H9 (cell line): ENCODE data around the gene TNFSF9. TPM values are rescaled to one million over a fixed set of nuclear protein-coding genes. Genes with fewer than 3 reads are reported as not detected.

ENCODE experiments used
- DNase-seq: peaks from one replicate; pipeline ENCODE4 v3.0.0-alpha.2; 2017
- H2AFZ ChIP-seq: one replicate; pipeline ENCODE4 v1.6.1; 2013; ENCODE audit warnings: mild to moderate bottlenecking, low read length, control low read depth, moderate library complexity
- H2AK5ac ChIP-seq: 2 replicates; pipeline ENCODE4 v1.6.1; 2013; ENCODE audit warnings: low read length, control low read depth, mixed read lengths; ENCODE audit not compliant: insufficient read length
- H2BK120ac ChIP-seq: one replicate; pipeline ENCODE4 v1.6.1; 2013; ENCODE audit warnings: low read depth, mild to moderate bottlenecking, low read length, control low read depth, inconsistent platforms; ENCODE audit not compliant: poor library complexity, severe bottlenecking
- H2BK12ac ChIP-seq: 2 replicates; pipeline ENCODE4 v1.6.1; 2013; ENCODE audit warnings: low read length, control low read depth, mixed read lengths, low read depth; ENCODE audit not compliant: insufficient read length
- H2BK15ac ChIP-seq: 2 replicates; pipeline ENCODE4 v1.6.1; 2013; ENCODE audit warnings: low read depth, low read length, control low read depth
- H2BK20ac ChIP-seq: one replicate; pipeline ENCODE4 v1.6.1; 2013; ENCODE audit warnings: low read depth, mild to moderate bottlenecking, low read length, control low read depth, inconsistent platforms; ENCODE audit not compliant: poor library complexity, severe bottlenecking
- H2BK5ac ChIP-seq: 2 replicates; pipeline ENCODE4 v1.6.1; 2013; ENCODE audit warnings: low read length, control low read depth, mixed read lengths; ENCODE audit not compliant: insufficient read length
- H3K14ac ChIP-seq: 2 replicates; pipeline ENCODE4 v1.6.1; 2013; ENCODE audit warnings: low read length, control low read depth; ENCODE audit not compliant: insufficient read depth
- H3K18ac ChIP-seq: 2 replicates; pipeline ENCODE4 v1.6.1; 2013; ENCODE audit warnings: low read depth, mild to moderate bottlenecking, mixed read lengths, low read length, control low read depth; ENCODE audit not compliant: insufficient read length
- H3K23ac ChIP-seq: 2 replicates; pipeline ENCODE4 v1.6.1; 2013; ENCODE audit warnings: low read length, control low read depth, mixed read lengths, low read depth; ENCODE audit not compliant: insufficient read length
- H3K23me2 ChIP-seq: 2 replicates; pipeline ENCODE4 v1.6.1; 2013; ENCODE audit warnings: low read depth, mild to moderate bottlenecking, mixed read lengths, low read length, control low read depth; ENCODE audit not compliant: insufficient read length, poor library complexity, severe bottlenecking
- H3K27ac ChIP-seq: 2 replicates; pipeline ENCODE4 v1.5.1; 2013; ENCODE audit warnings: low read length, control low read depth, mixed read lengths, low read depth; ENCODE audit not compliant: insufficient read length
- H3K27me3 ChIP-seq: 2 replicates; pipeline ENCODE4 v1.6.1; 2013; ENCODE audit warnings: low read length, control low read depth, inconsistent platforms; ENCODE audit not compliant: insufficient read depth
- H3K4ac ChIP-seq: 2 replicates; pipeline ENCODE4 v1.6.1; 2013; ENCODE audit warnings: low read depth, mild to moderate bottlenecking, control low read depth, inconsistent platforms, low read length, moderate library complexity
- H3K4me1 ChIP-seq: 2 replicates; pipeline ENCODE4 v1.6.1; 2013; ENCODE audit warnings: low read length, control low read depth, inconsistent platforms; ENCODE audit not compliant: insufficient read depth
- H3K4me2 ChIP-seq: 2 replicates; pipeline ENCODE4 v1.6.1; 2013; ENCODE audit warnings: low read length, control low read depth, mixed read lengths; ENCODE audit not compliant: insufficient read length, insufficient read depth
- H3K56ac ChIP-seq: 2 replicates; pipeline ENCODE4 v1.6.1; 2013; ENCODE audit warnings: low read depth, mild to moderate bottlenecking, mixed read lengths, low read length, control low read depth; ENCODE audit not compliant: insufficient read length
- H3K79me1 ChIP-seq: 2 replicates; pipeline ENCODE4 v1.6.1; 2013; ENCODE audit warnings: low read depth, mild to moderate bottlenecking, moderate library complexity, low read length, control low read depth, inconsistent platforms; ENCODE audit not compliant: insufficient read depth, poor library complexity, severe bottlenecking
- H3K79me2 ChIP-seq: 2 replicates; pipeline ENCODE4 v1.6.1; 2013; ENCODE audit warnings: low read length, control low read depth, inconsistent platforms; ENCODE audit not compliant: insufficient read depth
- H3K9ac ChIP-seq: 2 replicates; pipeline ENCODE4 v1.6.1; 2013; ENCODE audit warnings: low read length, control low read depth, mixed read lengths; ENCODE audit not compliant: insufficient read length; ENCODE audit errors: extremely low read depth
- H3K9me3 ChIP-seq: one replicate; pipeline ENCODE4 v1.6.1; 2013; ENCODE audit warnings: low read depth, low read length, inconsistent platforms; ENCODE audit not compliant: control insufficient read depth
- H3T11ph ChIP-seq: one replicate; pipeline ENCODE4 v1.6.1; 2013; ENCODE audit warnings: mild to moderate bottlenecking, low read length, control low read depth, inconsistent platforms
- H4K20me1 ChIP-seq: one replicate; pipeline ENCODE4 v1.6.1; 2013; ENCODE audit not compliant: control insufficient read depth, insufficient read length, insufficient read depth
- H4K5ac ChIP-seq: 2 replicates; pipeline ENCODE4 v1.6.1; 2013; ENCODE audit warnings: low read depth, mild to moderate bottlenecking, mixed read lengths, low read length, control low read depth; ENCODE audit not compliant: insufficient read length
- H4K8ac ChIP-seq: replicated peaks from 2 replicates; pipeline ENCODE4 v1.6.1; 2013; ENCODE audit warnings: low read length, control low read depth, mixed read lengths, low read depth; ENCODE audit not compliant: insufficient read length
- H4K91ac ChIP-seq: 2 replicates; pipeline ENCODE4 v1.6.1; 2013; ENCODE audit warnings: low read depth, mild to moderate bottlenecking, moderate library complexity, mixed read lengths, low read length, control low read depth; ENCODE audit not compliant: insufficient read length
- H3K27ac Mint-ChIP-seq, 3 experiments: 2 replicates in 2 of 3; 3 replicates in 1 of 3; pipeline ENCODE4 v1.8.0; 2020 to 2021; ENCODE audit warnings: mixed read lengths in 3 of 3, mild to moderate bottlenecking in 1 of 3, moderate library complexity in 1 of 3
- H3K27me3 Mint-ChIP-seq: 2 replicates; pipeline ENCODE4 v1.8.0; 2021; ENCODE audit warnings: low read depth, mild to moderate bottlenecking, moderate library complexity, mixed read lengths
- H3K36me3 Mint-ChIP-seq, 3 experiments: 2 replicates in 2 of 3; 3 replicates in 1 of 3; pipeline ENCODE4 v1.8.0; 2020 to 2021; ENCODE audit warnings: low read depth in 3 of 3, mixed read lengths in 3 of 3; ENCODE audit not compliant: insufficient read depth in 1 of 3
- H3K4me1 Mint-ChIP-seq, 2 experiments: 2 replicates each; pipeline ENCODE4 v1.8.0; 2020; ENCODE audit warnings: mixed read lengths in 2 of 2
- H3K4me3 Mint-ChIP-seq, 2 experiments: 2 replicates in 1 of 2; 3 replicates in 1 of 2; pipeline ENCODE4 v1.8.0; 2020 to 2021; ENCODE audit warnings: mild to moderate bottlenecking in 2 of 2, mixed read lengths in 2 of 2, moderate library complexity in 1 of 2
- H3K9me3 Mint-ChIP-seq, 2 experiments: 2 replicates in 1 of 2; 3 replicates in 1 of 2; pipeline ENCODE4 v1.8.0; 2020; ENCODE audit warnings: mild to moderate bottlenecking in 2 of 2, mixed read lengths in 2 of 2, moderate library complexity in 1 of 2
- CTCF ChIP-seq: fragments of 200-600 bp; sonication (generic); conservative IDR thresholded peaks from 3 replicates; pipeline ENCODE4 v1.8.0; 2021; ENCODE audit warnings: antibody characterized with exemption, mild to moderate bottlenecking
- WGBS: extraction: QIAGEN DNeasy Blood & Tissue Kit; methylation state at CpG from one replicate; pipeline ENCODE4 v1.1.7; 2013; ENCODE audit warnings: missing lambda C conversion rate, low lambda C conversion rate, mixed read lengths; ENCODE audit not compliant: insufficient read length; ENCODE audit errors: extremely low coverage; 5-methylcytosine and 5-hydroxymethylcytosine counted together
- total RNA-seq: library from RNA; stranded (reverse); gene quantifications from 2 replicates; pipeline ENCODE4 v1.2.1, GENCODE V29; 2021

TNFSF9 gene
- total RNA-seq, 1 experiment from 2014 or later: 1.9 TPM

- no peak overlapping the region for H4K5ac ChIP-seq
- peaks cover 8% of the 10 kb centered on the region for H3K23me2 ChIP-seq
- no peaks in the 10 kb centered on the region for H3K9me3 ChIP-seq
- H4K20me1 ChIP-seq: no peaks in the 10 kb centered on the region
- H3K4me1 ChIP-seq: peaks cover 4% of the 10 kb centered on the region; the same call in 1 of the 2 replicates
- DNase-seq: no peak
- no peak overlapping the region for H4K91ac ChIP-seq
- Mint-ChIP-seq H3K27me3 (peaks cover 7% of the 10 kb centered on the region; the same call in 1 of the 2 replicates), H3K27ac (no peak overlapping the region), H3K9me3 (no peaks in the 10 kb centered on the region; a peak in 2 of 5 replicates), H3K4me1 (peaks cover 8 to 23% of the 10 kb centered on the region in 2 experiments), H3K36me3 (no peaks in the 10 kb centered on the region; a peak in 1 of 7 replicates), H3K4me3 (peak overlapping the region in 1 of 2 experiments; percentile 59; a peak in 1 of 5 replicates)
- no peak overlapping the region for H2BK12ac ChIP-seq
- no peak overlapping the region for H3K23ac ChIP-seq
- H2BK15ac ChIP-seq: no peak overlapping the region
- no CpG with 5 or more reads among the region's 15 CpGs for whole genome bisulfite sequencing
- H3K79me2 ChIP-seq: no peaks in the 10 kb centered on the region
- H3T11ph ChIP-seq: no peak overlapping the region
- H3K9ac ChIP-seq: no peak overlapping the region
- no peak for TF ChIP-seq CTCF
- no peak overlapping the region for H3K27ac ChIP-seq
- H3K14ac ChIP-seq: no peak overlapping the region
- H2BK5ac ChIP-seq: no peak overlapping the region
- no peaks in the 10 kb centered on the region for H3K79me1 ChIP-seq
- no peak overlapping the region for H2BK20ac ChIP-seq
- H3K4me2 ChIP-seq: no peak overlapping the region
- no peak overlapping the region for H3K4ac ChIP-seq
- no peak overlapping the region for H2AFZ ChIP-seq
- H3K56ac ChIP-seq: no peak overlapping the region
- H2AK5ac ChIP-seq: no peak overlapping the region
- H3K18ac ChIP-seq: no peak overlapping the region
- H3K27me3 ChIP-seq: no peaks in the 10 kb centered on the region
- H4K8ac ChIP-seq: no peak overlapping the region
- H2BK120ac ChIP-seq: no peak overlapping the region
These were observed 15.8 kb upstream of the TNFSF9 start for GRCh38 chr19:6514926-6515544.
